Neural progenitor cell (in vitro differentiated cells): ENCODE data around the gene PRPH.

ENCODE experiments used
- EZH2phosphoT487 ChIP-seq: fragments of 200-600 bp; sonication (generic); IDR thresholded peaks from 2 replicates; pipeline ENCODE4 v1.6.1; 2017; ENCODE audit warnings: antibody characterized with exemption
- TF ChIP-seq, protein P1 (sequence below): fragments of 200-600 bp; sonication (generic); IDR thresholded peaks from 2 replicates; pipeline ENCODE4 v1.5.1; 2017; ENCODE audit warnings: antibody characterized with exemption, mild to moderate bottlenecking

GRCh38 chr12:49322367-49322707 is 27.4 kb downstream of the PRPH start:
- TF ChIP-seq, protein P1, sequence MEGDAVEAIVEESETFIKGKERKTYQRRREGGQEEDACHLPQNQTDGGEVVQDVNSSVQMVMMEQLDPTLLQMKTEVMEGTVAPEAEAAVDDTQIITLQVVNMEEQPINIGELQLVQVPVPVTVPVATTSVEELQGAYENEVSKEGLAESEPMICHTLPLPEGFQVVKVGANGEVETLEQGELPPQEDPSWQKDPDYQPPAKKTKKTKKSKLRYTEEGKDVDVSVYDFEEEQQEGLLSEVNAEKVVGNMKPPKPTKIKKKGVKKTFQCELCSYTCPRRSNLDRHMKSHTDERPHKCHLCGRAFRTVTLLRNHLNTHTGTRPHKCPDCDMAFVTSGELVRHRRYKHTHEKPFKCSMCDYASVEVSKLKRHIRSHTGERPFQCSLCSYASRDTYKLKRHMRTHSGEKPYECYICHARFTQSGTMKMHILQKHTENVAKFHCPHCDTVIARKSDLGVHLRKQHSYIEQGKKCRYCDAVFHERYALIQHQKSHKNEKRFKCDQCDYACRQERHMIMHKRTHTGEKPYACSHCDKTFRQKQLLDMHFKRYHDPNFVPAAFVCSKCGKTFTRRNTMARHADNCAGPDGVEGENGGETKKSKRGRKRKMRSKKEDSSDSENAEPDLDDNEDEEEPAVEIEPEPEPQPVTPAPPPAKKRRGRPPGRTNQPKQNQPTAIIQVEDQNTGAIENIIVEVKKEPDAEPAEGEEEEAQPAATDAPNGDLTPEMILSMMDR, result no peak
- no peak for TF ChIP-seq EZH2phosphoT487
